Measurements from ENCODE around the gene TACC3. TPM values are rescaled to one million over a fixed set of nuclear protein-coding genes. Genes with fewer than 3 reads are reported as not detected.

Gene TACC3
- total RNA-seq, 1 donor from 2014 or later = 34.4 TPM

- no peak for ATAC-seq
These were observed 1.9 kb downstream of the TACC3 start for GRCh38 chr4:1723131-1723801.

- ATAC-seq = no peak
These were observed 4.2 kb downstream of the TACC3 start for GRCh38 chr4:1725521-1725920.

- peak; percentile 45 for ATAC-seq
These were observed 5.0 kb downstream of the TACC3 start for GRCh38 chr4:1726146-1726934.

- peak; percentile 70 for ATAC-seq
These were observed 6.1 kb downstream of the TACC3 start for GRCh38 chr4:1727117-1728031.

- ATAC-seq = no peak
These were observed 7.0 kb downstream of the TACC3 start for GRCh38 chr4:1728061-1728980.

GRCh38 chr4:1730532-1731135, 9.3 kb downstream of the TACC3 start:
- ATAC-seq = no peak

GRCh38 chr4:1731180-1731579, 9.9 kb downstream of the TACC3 start:
- no peak for ATAC-seq

GRCh38 chr4:1732911-1733310, 11.6 kb downstream of the TACC3 start:
- no peak for ATAC-seq

DNA sequence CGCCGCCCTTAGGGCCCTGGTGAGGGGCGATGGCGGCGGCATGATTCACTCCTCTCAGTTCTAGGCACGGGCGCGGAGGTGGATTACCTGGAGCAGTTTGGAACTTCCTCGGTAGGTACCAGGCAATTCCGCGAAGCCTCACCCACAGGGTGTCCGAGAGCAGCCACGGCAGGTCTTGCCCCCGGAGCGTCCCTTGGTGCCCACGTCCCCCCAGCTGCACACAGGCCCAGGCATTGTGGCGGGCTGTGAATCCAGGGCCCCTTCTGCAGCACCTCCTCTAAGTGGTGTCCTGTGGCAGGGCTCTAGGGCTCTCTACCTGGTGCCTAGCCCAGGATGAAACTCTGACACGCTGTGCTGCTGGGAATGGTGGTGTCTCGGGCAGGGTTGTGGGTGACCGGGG, 13.9 kb downstream of the TACC3 start:
- no peak for ATAC-seq

DNA sequence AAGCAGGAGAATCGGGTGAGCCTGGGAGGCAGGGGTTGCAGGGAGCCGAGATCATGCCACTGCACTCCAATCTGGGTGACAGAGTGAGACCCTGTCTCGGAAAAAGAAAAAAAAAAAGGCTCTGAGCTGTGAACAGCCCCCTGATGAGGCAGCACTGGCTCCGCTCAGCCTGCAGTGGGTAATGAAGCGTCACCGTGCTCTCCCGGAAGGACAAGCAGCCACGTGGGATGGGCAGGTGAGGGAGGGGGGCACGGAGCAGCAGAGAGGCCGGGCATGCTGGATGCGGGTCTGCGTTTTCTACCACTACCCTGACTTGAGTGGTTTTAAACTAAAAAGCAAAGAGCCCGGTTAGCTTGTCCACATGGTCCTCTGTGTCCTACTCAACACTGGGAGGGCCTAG, 15.5 kb downstream of the TACC3 start:
- ATAC-seq = no peak

- ATAC-seq = no peak
These were observed 16.3 kb downstream of the TACC3 start for GRCh38 chr4:1737666-1738065.

DNA sequence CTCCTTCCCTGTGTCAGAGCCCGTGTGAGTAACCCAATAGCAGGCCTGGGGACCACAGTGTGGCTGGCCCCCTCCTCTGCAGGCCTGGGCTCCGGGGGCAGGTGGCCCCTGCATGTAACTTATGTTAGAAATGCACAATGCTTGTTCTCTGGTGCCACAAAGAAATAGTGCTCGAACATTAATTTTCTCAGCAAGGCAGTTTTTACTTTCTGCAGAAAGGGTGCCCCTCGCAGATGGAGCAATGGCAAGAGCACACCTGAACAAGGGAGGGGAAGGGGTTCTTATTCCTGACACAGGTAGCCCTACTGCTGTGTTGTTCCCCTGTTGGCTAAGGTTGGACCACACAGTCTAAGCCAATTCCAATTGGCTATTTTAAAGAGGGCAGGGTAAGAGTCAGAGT, 17.1 kb downstream of the TACC3 start:
- no peak for ATAC-seq

- no peak for ATAC-seq
These were observed 18.0 kb downstream of the TACC3 start for GRCh38 chr4:1739358-1739757.

DNA sequence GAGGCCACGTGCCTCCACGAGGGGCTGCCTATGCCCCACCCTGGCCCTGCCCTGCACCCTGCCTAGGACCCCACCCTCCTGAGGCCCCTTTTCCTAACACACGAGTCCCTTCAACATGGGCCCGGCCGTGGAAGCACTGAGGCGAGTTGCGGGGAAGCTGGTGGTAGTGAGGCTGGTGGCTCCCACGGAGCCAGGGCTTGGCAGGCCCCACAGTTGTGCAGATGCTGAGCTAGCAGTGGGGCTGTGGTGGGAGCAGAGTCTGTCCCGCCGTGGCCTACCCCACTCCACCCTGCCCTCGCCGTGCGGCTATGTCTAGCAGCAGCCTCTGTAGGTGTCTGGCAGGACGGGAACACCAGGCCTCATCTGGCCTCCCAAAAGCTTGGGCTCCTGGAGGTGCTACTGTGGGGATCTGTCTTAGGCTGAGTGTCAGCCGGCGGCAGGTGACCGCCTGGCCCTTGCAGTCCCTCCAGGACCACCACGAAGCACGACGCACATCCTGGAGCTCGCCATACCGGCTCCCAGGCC, 18.8 kb downstream of the TACC3 start:
- ATAC-seq = peak; percentile 2

- no peak for ATAC-seq
These were observed 19.9 kb downstream of the TACC3 start for GRCh38 chr4:1741208-1741607.

DNA sequence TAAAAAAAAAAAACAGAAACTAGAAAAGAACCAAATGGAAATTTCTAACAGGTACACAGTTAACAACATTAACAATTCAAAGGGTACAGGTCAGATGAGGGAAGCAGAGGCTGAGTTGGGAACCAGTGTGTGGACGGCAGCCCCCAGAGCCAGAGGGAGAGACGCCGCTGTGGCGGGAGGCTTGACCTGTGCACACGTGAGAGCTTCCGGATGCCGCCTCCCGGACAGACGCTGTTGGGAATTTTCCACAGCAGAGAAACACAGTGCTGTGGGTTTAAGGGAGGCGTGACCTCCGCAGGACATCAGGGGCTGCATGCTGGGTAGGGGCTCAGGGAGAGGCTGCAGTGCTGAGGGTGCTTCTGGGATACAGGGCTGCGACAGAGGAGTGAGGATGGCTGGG, 22.2 kb downstream of the TACC3 start:
- no peak for ATAC-seq

DNA sequence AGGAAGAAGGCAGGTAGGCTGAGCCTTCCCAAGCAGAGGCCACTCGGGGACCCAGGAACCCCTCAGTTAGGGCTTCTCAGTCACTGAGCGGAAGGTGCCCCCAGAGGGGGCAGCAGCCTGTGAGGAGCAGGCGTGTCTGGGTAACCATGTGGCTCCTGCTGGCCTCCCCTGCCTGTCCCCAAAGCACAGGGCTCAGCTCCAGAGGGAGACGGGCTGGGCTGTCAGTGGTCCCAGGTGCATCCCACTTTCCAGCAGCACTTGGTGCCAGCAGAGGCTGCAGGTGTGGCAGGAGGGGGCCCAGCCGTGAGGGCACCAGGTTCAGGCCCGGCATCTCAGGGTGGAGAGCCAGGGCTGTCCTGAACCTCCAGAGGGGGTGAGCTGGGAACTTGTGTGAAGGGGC, 22.7 kb downstream of the TACC3 start:
- ATAC-seq = no peak

DNA sequence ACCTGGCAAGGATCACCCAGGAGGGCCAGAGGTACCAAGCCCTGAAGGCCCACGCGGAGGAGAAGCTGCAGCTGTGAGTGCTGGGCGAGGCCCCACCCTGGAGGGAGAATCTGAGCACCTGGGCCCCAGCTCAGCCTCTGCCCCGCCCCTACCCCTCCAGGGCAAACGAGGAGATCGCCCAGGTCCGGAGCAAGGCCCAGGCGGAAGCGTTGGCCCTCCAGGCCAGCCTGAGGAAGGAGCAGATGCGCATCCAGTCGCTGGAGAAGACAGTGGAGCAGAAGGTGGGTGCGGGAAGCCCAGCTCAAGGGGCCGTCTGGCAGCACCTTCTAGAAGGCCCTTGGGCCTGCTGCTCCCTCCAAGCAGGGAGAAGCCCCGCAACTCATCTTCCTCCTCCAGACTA, 23.2 kb downstream of the TACC3 start:
- ATAC-seq = no peak

DNA sequence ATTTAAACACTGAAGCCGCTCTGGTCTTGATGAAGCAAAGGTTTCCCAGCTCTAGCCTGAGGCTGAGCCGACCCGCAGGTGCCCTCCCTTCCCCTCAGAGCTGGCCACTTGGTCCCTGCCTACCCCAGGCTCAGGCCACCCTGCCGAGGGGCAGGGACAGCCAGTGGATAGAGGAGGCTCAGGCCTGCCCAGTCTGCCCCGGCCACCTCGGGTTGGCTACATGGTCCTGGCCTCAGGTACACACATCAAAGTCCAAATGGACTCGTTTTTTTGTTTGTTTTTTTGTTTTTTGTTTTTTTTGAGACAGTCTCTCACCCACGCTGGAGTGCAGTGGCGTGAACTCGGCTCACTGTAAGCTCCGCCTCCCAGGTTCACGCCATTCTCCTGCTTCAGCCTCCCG, 23.8 kb downstream of the TACC3 start:
- ATAC-seq = no peak

DNA sequence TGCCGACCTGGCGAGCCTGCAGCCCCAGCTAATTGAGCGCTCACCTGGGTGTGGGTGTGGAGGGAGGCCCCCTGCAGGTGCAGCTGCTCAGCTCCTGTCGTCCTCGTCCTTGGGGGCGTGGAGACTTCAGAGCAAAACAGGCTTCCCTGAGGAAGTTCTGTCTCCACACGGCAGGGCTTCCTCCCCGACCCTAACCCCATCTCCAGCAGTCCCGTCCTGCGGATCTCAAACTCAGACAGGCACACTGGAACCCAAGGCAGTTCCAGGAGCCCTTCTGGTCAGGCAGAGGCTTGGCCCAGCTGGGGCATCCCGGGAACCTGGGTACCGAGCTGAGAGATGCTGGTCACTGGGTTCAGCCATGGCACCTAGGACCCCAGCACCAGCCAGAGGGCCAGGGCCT, 24.4 kb downstream of the TACC3 start:
- ATAC-seq = no peak

DNA sequence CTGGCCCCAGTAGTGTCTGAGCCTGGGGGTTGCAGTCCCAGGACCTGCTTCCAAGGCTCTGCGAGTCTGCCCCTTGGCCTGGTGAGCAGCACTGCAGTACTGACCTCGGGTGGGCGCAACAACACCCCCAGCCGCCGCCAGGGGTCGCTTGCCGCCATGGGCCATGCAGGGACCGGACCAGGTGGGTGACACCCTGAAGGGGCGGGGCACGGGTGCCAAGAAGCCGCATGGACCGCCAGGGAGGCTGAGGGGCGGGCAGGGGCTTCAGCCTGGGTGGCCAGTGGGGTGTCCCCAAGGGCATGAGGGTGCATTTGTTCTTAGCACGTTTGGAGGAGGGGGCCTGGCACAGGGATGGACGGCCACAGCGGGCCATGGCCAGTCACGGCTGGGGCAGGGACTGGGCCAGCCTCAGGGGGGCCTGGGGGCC, 25.0 kb downstream of the TACC3 start:
- peak; percentile 44 for ATAC-seq

Measured in esophagus mucosa (tissue), 1 donor.